GM23338 (cell line): Measurements from ENCODE around the gene RWDD1. TPM values are rescaled to one million over a fixed set of nuclear protein-coding genes. Genes with fewer than 3 reads are reported as not detected.

Experiments
- CREB1 ChIP-seq: fragments of 250-450 bp; sonication (Bioruptor Pico); IDR thresholded peaks from 2 replicates; pipeline ENCODE4 v1.5.0; 2020; ENCODE audit warnings: low read depth, mild to moderate bottlenecking, moderate library complexity
- CTCF ChIP-seq, 2 experiments: fragments of 200-600 bp in 1 of 2; sonication (generic) in 1 of 2; conservative IDR thresholded peaks; 2 replicates each; pipeline versions ENCODE4 v1.5.1 to v1.6.1; 2016 to 2017; ENCODE audit warnings: antibody characterized with exemption in 2 of 2, low read depth in 2 of 2, mild to moderate bottlenecking in 2 of 2, moderate library complexity in 1 of 2
- EZH2 ChIP-seq: fragments of 200-600 bp; sonication (generic); IDR thresholded peaks from one replicate; pipeline ENCODE4 v1.8.0; 2017; ENCODE audit warnings: antibody characterized with exemption, mild to moderate bottlenecking, low read depth; ENCODE audit not compliant: unreplicated experiment
- EZH2phosphoT487 ChIP-seq: fragments of 200-600 bp; sonication (generic); IDR thresholded peaks from one replicate; pipeline ENCODE4 v1.8.1; 2018; ENCODE audit warnings: antibody characterized with exemption; ENCODE audit not compliant: unreplicated experiment
- NANOG ChIP-seq: IDR thresholded peaks from 2 replicates; pipeline ENCODE4 v1.6.1; 2016; ENCODE audit warnings: antibody characterized with exemption, borderline replicate concordance
- STAT1 ChIP-seq: IDR thresholded peaks from one replicate; pipeline ENCODE4 v1.6.1; 2016; ENCODE audit warnings: antibody characterized with exemption; ENCODE audit not compliant: unreplicated experiment
- ZNF462 ChIP-seq: fragments of 250-450 bp; sonication (Bioruptor Pico); IDR thresholded peaks from 2 replicates; pipeline ENCODE4 v1.5.0; 2020; ENCODE audit warnings: mild to moderate bottlenecking, moderate library complexity
- polyA plus RNA-seq: library from polyadenylated mRNA; unstranded; fragments of >200 nt; fragmentation: Nextera tagmentation; extraction: Ambion mirVana; gene quantifications from 2 replicates; pipeline ENCODE4 v1.2.1, GENCODE V29; 2016
- total RNA-seq: library from RNA; depleted of rRNA; stranded (reverse); fragments of >200 nt; shearing (Covaris generic); gene quantifications from 2 replicates; pipeline ENCODE4 v1.2.3, GENCODE V29; 2014

Gene RWDD1
- total and polyA plus RNA-seq, 2 experiments from 2014 or later, result 20.2 to 171 TPM

- no peak for TF ChIP-seq ZNF462 (CRISPR knock-in tag)
- TF ChIP-seq CTCF (conservative IDR thresholded peaks at IDR 0.05; ENCODE audit: low read depth in 2 of 2), result no peak
- TF ChIP-seq CREB1 (CRISPR knock-in tag), result no peak
- no peak for TF ChIP-seq EZH2phosphoT487
- TF ChIP-seq STAT1, result no peak
- no peak for TF ChIP-seq EZH2
- no peak for TF ChIP-seq NANOG
These were observed 42.5 kb upstream of the RWDD1 start (continued) for GRCh38 chr6:116528780-116529179.
